PC-3 (cell line): ENCODE measurements around the gene CLASP1.

Source experiments
- EZH2 ChIP-seq: fragments of 300-600 bp; sonication (generic); IDR thresholded peaks from one replicate; pipeline ENCODE4 v1.6.1; 2017; ENCODE audit warnings: antibody characterized with exemption, mild to moderate bottlenecking, low read length; ENCODE audit not compliant: unreplicated experiment
- EZH2phosphoT487 ChIP-seq: fragments of 300-600 bp; sonication (generic); IDR thresholded peaks from 2 replicates; pipeline ENCODE4 v1.6.1; 2018; ENCODE audit warnings: mild to moderate bottlenecking, antibody characterized with exemption, low read length, borderline replicate concordance
- TF ChIP-seq, protein P1 (sequence below): fragments of 300-600 bp; sonication (generic); conservative IDR thresholded peaks from 2 replicates; pipeline ENCODE4 v1.5.1; 2017; ENCODE audit warnings: antibody characterized with exemption, low read depth, mild to moderate bottlenecking, low read length

DNA sequence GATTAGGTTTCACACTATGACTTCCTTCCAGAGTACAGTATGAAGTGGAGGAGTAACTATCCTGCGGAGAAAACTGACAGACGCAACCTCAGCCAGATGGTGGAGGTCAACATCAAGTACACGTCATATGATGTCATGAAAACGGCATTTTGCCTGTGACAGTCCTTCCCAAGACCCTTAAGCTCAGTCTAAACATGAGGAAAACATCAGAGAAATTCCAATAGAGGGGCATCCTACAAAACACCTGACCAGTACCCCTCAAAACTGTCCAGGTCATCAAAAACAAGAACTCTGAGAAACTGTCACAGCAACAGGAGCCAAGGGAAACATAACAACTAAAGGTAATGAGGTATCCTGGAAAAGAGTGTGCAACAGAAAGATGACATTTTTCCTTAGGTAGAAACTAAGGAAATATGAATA, 116.9 kb downstream of the CLASP1 start:
- TF ChIP-seq, protein P1, sequence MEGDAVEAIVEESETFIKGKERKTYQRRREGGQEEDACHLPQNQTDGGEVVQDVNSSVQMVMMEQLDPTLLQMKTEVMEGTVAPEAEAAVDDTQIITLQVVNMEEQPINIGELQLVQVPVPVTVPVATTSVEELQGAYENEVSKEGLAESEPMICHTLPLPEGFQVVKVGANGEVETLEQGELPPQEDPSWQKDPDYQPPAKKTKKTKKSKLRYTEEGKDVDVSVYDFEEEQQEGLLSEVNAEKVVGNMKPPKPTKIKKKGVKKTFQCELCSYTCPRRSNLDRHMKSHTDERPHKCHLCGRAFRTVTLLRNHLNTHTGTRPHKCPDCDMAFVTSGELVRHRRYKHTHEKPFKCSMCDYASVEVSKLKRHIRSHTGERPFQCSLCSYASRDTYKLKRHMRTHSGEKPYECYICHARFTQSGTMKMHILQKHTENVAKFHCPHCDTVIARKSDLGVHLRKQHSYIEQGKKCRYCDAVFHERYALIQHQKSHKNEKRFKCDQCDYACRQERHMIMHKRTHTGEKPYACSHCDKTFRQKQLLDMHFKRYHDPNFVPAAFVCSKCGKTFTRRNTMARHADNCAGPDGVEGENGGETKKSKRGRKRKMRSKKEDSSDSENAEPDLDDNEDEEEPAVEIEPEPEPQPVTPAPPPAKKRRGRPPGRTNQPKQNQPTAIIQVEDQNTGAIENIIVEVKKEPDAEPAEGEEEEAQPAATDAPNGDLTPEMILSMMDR: no peak
- TF ChIP-seq EZH2phosphoT487 (no peak), EZH2 (no peak)
